Measurements from ENCODE around the gene PLCB1.

PLCB1 gene

DNA sequence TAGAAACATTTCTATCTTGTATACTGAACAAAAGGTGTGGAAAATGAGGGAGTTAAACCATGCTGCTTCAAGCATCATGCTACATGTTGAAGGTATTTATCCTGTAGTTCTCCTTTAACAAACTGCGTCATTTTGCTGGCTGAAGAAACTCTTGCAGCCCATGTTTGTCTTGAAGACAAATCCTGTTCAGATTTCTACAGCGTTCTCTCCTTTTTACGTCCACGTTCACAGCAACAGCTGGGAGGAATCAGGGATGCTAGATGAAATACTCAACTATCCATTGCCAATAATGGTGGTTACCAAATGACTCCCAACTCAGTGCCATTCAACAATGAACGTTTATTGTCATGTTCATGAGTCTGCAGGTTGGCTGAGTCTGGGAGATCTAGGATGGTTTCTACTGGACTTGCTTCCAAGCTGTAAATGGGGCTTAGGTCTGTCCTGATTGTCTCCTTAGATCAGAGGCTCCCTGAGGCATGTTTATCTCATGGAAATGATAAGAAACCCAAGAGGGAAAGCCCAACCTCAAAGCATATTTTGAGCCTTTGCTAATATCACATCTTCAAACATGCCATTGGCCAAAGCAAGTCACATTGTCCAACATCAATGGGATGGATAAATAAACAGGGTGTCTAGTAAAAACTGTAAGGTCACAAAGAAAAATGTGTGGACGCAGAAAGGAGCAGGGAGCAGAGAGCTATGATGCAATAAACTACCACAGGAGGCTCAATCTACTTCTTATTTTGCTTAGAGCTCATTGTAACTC, 2.7 kb upstream of the PLCB1 start:
- DNase-seq (ENCODE audit: low read depth): no peak

DNA sequence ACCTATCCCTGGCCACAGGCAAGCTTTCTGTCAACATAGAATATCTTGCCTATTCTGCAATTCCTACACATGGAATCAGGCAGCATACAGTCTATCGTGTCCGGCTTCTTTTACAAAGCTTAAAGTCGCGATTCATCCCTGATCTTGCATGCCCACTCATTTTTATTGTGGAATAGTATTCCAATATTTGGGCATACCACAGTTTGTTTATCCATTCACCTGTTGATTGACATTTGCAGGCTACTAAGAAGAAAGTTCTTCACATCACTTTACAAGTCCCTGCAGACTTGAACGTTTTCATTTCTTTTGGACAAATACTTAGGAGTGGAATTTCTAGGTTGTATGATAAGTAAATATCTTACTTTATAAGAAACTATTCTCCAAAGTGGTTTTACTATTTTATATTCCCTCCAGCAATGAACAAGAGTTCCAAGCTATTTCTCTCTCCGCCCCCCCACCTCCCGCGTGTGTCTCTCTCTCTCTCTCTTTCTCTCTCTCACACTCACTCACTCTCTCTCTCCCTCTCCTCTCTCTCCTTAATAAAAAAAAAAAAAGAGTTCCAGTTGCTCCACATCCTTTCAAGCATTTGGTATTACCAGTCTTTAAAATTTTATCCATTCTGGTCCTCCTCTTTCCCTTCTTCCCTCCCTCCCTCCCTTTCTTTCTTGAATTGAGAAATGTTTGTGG, 1.1 kb upstream of the PLCB1 start:
- no peak for DNase-seq (ENCODE audit: low read depth)

DNA sequence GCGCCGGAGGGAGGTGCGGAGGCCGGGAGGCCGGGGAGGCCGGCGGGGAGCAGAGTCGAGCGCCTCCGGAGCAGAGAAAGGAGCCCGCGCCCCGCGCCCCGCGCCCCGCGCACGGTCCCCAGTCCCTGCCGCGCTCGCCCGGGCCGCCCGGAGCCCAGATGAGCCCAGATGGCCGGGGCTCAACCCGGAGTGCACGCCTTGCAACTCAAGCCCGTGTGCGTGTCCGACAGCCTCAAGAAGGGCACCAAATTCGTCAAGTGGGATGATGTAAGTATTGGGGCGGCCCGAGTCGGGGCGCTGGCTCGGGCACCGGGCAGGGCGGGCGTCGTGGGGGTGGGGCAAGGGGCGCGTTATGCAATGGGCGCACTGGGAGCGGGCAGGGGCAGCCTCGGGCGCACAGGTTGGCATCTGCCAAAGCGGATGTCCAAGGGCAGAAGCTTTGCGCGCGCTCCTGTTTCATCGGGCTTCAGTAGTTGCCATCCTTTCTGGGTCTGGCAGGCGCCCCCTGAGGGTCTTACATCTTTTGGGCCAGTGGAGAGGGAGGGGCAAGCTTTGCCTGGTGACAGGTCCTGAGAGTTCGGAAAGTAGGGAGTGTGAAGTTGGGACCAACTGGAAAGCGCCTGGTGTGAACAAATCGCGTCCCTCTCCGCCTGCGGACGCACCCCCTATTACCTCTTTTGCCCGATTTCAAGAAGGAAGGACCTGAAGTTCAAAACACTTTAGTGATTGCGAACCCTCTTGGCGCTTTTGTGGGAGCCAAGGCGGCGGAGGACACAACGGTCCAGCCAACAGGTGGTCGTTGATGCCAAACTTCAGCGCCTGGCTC, 631 bp downstream of the PLCB1 start:
- no peak for DNase-seq (ENCODE audit: low read depth)

DNA sequence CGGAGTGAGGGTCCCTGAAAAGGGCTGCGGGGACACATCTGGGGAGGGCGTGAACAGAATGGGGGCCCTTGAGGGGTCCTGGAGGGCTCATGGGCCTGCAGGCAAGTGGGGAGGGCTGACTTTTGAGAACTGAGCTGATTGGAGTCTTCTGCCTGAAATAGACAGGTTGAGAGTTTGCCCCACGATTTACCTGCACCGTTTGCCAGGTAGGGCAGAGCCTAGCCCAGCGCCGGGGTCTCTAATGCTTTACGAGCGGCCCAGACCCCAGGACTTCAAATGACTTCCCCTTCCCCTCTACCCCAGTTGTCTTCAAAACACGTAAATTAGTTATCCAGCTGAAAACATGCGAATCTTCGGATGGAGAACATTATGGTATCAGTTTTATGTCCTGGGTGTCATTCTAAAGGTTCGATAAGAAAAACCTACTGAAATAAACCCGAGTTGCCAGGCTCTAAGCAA, 1.3 kb downstream of the PLCB1 start:
- no peak for DNase-seq (ENCODE audit: low read depth)

DNA sequence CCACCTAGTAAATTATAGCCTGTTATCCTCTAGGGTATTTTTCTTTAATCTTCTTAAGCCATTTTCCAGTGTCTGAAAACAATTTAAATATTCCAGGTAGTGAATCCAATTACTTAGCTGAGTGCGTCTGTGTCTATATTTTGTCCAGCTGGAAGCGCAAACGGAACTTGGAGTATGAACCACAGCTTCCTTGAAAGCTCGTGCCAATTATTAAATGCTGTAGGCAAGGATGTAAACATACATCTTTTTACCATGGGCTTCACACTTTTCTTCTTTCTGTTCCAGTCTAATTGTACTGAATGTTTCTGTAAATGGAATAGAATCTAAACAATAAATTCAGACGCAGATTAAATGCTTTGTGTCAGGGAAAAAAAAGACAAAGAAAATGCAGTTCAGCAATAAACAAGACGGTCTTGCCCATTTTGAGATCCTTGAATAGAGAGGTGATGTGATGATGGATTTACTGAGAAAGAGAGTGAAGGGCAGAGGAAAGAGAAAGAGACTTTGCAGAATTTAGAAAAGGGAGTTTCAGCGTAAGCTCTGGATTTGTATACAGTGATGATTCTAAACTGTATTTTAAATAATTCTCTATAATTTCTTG, 1.9 kb downstream of the PLCB1 start:
- no peak for DNase-seq (ENCODE audit: low read depth)

DNA sequence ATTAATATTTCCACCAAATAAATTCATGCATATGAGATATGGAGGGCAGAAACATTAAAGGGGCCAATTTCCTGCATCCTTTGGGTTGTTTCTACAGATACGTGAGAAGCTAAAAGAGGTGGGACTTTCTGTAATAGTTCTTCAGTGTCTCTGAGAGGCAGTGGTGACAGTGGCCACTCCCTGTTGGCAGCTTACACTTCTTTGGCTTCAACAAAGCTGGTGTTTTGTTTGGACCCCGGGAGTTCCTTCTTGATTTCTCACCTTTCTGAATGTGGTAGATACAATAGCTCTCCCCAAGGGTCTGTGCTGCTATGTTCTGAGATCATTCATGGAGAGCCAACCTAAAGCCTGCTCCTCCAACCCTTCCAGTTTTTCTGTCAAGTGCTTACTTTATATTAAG, 7.8 kb downstream of the PLCB1 start:
- DNase-seq (ENCODE audit: low read depth): no peak

DNA sequence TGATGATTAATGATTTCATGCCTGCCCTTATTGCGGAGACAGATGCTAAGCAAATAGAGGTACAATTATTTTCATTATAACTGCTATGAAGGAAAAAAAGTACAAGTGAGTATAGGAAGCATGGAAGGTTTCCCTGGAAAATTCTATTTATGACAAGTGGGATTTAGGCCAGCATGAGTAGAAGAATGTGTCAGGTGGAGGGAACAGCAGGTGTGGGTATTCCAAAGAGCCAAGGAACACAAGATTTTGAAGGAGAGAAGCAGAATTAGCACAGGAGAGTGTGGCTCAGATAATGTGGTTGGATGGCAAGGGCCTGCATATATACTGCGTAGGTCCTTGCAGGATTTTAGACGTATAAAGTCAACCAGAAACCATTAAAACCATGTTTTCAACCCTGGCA, 11.4 kb downstream of the PLCB1 start:
- no peak for DNase-seq (ENCODE audit: low read depth)

DNA sequence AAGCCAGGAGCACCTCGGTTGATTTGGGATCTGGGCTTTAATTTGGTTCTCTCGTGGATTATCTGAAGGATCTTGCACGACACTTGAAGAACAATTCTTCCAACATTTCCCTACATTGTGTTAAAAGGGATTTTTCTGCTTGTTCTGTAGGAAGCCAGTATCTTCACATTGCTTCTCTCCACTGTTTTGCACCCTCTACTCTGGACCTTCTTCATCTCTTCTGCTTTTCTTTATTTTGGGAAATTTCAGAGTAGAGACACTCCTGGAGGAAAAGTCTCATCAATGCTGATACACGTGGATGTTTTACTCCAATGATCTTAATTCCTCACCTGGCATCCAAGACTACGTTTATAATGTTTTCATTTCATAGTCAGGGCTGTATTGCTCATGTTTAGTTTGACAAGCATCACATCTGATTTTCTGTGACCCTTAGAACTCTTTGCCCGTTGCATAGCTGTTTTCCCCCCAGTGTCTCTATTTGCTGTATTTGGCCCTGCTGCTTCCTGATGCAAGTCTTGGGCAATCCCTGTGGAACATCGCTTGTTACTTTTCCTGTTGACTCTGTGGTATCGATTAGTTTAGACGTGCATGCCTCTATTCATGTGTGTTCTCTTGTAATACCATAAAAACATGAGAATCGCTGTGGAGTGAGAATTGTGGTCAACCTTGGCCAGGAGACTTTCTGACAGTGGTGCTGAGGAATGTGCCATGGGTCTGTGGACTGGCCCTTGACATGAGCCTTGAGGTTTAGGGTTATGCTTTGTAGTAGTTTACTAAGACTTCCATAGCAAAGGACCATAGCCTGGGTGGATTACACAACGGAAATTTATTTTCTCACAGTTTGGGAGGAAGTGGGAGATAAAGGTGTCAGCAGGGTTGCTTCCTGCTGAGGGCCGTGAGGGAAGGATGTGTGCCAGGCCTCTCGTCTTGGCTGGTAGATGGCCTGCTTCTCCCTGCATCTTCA, 12.5 kb downstream of the PLCB1 start:
- peak; percentile 22 for DNase-seq (ENCODE audit: low read depth)

DNA sequence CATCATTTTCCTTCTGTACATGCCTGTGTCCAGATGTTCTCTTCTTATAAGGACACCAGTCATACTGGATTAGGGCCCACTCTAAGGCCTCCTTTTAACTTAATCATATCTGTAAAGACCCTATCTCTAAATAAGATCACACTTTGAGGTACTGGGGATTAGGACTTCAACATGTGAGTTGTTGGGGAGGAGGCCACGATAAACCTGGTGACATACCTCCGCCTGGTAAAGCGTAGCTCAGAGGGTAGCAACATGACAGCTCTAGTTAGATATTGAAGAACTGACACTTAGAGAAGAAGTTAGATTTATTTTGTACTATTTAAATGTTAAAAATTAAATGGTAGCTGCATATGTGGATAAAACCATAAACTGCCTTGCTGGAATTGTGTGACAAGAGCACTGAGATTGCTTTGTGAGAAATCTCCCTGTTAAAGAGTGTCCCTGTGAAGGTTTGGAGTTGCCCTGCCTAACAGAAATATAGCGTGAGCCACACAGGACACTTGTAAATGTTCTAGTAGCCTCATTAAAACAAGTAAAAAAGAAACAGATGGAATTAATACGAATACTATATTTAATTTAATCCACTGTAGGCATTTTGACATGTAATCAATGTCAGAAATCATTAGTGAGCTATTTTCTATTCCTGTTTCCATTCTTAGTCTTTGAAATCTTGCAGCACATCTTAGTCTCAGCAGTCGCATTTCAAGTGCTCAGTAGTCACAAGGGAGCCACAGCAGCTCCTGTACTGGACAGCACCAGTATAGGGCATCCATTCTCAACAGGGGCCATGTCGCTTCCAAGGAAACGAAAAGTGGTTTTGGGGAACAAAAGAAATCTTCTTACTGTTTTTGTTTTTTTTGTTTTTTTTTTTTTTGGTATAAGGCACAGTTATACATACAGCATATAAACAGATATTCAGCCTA, 13.4 kb downstream of the PLCB1 start:
- no peak for DNase-seq (ENCODE audit: low read depth)

DNA sequence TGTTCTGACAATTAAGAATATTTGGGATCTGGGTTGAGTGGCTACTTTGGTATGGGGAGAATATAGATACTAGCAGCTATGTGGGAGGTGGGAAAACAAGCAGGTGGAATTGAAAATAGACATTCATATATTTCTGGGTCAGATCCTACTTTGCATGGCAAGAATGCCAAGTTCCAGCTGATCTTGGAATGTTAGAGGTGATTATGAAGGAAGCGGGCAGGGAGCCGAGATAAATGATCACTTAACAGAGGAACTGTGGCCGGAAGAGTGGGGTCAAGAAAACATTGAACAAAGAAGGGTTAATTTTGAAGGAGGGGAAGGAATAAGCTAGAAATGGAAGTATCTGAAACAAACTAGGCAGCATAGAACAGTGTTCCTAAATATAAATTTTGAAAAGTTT, 15.4 kb downstream of the PLCB1 start:
- no peak for DNase-seq (ENCODE audit: low read depth)

DNA sequence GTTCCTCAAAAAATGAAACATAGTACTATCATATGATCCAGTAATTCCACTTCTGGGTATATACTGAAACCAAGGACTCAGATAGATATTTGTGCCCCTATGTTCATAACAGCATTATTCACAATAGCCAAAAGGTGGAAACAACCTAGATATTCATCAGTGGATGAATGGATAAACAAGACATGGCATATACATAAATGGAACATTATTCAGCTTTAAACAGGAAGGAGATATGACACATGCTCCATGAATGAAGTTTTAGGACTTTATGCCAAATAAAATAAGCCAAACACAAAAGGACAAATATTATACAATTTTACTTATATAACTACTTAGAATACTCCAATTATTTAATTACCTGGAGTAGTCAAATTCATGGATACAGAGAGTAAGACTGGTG, 16.4 kb downstream of the PLCB1 start:
- no peak for DNase-seq (ENCODE audit: low read depth)

DNA sequence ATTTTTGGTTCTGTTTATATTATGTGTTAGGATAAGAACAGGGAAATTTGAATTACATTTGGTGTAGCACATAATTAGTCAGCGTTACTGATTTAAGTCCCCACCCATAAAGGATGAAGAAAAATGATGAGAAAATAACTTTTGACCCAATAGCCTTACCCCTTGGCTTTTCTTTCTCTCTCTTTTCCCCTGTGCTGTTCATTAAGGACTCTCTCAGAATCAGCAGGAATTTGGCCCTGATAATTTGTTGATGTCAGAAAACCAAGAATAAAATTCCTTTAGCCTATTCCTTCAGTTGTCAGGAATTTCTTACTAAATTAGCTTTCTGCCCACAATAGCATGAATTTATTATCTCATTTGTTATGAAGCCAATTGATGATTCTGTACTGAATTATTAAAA, 18.5 kb downstream of the PLCB1 start:
- no peak for DNase-seq (ENCODE audit: low read depth)

DNA sequence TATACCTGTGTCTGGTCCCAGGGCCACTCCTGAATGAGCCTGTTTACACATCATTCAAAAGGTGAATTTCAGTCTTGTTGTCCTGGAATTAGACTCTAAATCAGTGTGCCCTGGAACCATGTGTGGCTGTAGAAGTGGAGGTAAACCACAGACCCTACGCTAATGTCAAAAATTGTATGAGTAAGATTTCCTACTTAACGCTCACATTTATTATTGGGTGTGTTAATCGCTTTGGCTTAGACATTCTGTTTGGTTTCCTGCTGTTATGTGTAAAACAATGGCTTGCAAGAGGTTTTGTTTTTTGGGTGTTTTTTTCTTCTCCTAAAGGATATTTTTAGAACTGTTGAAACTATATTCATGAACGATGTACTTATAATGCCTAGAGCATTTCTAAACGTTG, 19.3 kb downstream of the PLCB1 start:
- no peak for DNase-seq (ENCODE audit: low read depth)

DNA sequence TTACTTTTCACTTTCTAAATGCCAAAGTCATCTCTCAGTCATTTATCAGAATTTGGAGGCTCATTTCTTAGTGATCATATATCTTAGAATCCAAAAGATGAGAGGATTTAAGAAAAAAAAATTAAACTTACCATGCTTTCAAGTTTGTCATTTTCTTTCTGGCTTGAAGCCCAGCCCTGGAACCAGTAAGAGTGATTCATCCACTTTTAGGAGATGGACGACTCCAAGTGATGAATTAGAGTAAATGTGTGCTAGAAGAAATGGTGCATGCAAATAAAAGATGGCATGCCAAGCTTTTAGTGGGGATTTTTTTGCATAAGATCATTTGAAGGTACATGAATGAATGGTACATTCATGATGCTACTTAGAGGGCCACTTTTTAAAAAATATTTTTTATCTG, 20.1 kb downstream of the PLCB1 start:
- DNase-seq (ENCODE audit: low read depth): no peak

DNA sequence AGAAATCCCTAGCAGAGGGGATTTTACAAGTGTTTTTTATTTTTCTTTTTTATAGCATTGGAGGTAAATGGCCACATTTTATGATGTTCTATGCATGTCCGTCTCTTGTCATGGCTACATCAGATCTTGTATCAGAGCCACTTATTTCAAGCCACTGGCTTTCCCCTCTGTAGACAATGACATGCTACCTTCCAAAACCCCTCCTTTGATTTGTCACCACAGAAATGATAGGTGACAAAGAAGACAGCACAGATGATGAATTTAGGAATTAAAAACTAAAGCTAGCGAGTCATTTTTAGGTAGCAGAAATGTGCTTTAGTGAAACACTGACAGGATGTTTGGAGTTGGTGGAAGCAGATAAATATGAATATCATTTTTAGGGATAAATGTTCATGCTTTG, 20.8 kb downstream of the PLCB1 start:
- no peak for DNase-seq (ENCODE audit: low read depth)

DNA sequence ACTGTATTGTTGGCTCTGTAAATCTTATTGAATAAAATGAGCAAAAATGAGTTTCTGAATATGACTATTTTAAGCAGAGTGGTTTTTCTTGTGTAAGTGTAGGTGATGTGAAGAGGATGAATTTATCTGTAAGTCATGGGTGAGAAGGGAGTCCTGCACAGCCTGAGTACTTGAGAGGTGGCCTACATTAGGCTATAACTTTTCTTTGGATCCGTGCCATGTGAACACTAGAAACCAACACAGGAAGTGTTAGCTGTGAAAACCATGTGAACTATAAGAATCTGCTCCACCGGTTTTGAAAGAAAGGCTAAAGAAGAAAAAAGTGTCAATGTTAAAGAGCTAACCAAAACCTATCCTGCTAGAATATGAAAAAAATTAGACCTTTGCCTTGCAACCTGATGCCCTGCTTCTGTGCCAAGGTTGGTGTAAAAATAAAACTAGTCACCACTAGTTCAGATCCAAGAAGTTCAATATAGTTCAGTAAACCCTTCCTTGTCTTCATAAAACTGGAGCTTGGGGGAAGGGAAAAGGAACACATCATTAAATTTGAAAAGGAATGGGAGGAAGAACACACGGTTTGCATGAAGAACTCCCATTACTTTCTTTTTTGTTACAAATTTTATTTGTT, 21.3 kb downstream of the PLCB1 start:
- no peak for DNase-seq (ENCODE audit: low read depth)

DNA sequence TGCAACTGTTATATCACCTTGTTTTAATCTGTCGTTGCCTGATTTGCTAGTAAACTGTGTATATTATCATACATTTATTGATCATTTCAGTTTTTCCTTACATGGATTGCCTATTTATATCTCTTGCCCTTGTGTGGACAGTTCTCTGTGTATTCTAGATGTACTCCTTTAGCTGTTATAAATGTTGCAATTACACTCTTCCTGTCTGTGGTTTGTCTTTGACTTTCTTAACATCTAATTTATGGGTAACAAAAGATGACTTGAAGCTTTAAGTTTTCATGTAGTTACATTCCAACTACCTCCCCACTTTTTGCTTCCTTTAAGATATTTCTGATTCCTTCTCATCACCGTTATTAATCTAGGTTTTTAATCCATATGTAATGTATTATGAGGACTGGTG, 22.6 kb downstream of the PLCB1 start:
- no peak for DNase-seq (ENCODE audit: low read depth)

DNA sequence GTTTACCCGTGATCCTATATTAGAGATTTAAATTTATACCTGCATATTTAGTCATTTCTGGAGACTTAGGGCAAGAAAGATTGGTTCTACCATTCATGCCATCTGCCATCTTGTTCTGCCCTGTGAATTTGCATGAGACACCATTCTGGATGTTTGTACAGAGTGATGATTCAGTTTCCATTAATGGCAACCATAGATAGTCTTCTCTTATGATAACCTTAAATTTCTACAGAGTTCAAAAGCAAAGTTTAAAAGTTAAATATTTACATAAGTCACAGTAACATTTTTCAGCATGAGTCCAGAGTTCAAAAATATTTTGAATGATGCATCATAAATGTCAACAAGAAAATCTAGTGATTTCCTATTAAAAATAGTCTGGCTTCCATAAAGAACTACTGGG, 23.2 kb downstream of the PLCB1 start:
- DNase-seq (ENCODE audit: low read depth): no peak

DNA sequence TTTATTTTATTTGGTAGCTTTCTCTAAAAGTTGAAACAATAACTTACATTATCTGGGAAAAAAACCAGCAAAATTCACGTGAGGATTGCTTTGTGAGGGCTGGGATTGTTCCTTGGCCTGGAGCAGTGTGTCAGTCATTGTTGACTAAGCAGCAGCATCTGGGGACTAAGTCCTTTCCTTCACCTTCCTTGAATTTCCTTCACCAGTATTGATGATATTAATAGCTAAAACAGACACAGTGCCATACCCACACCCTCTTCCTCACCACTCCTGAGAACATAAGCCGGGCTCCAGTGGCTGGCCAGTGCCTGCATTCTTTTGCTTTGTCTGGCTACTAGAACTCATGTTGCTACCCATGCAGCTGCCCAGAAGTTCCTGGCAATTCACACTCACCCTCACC, 23.7 kb downstream of the PLCB1 start:
- no peak for DNase-seq (ENCODE audit: low read depth)

All from CMK (cell line).